ENCODE measurements around the gene BICDL1.

The BICDL1 gene

GRCh38 chr12:120095736-120096135 is 106.7 kb downstream of the BICDL1 start:
- H3K27me3 ChIP-seq (replicated peaks; ENCODE audit: control insufficient read depth, insufficient read depth, low read length, poor library complexity, severe bottlenecking), result no peaks in the 10 kb centered on the region
- H3K9me3 ChIP-seq (ENCODE audit: control insufficient read depth, low read length), result no peaks in the 10 kb centered on the region
- H3K36me3 ChIP-seq (ENCODE audit: control insufficient read depth, insufficient read depth, low read length), result peaks cover 47% of the 10 kb centered on the region
- no peak for DNase-seq
- no peak overlapping the region for H3K4me3 ChIP-seq (ENCODE audit: insufficient read depth, low read depth, low read length, poor library complexity, severe bottlenecking)
- no peak overlapping the region for H3K27ac ChIP-seq (ENCODE audit: insufficient read depth, low read length, poor library complexity, severe bottlenecking)
- H3K4me1 ChIP-seq (ENCODE audit: control insufficient read depth, insufficient read depth, low read length, poor library complexity, severe bottlenecking), result no peaks in the 10 kb centered on the region

- H3K36me3 ChIP-seq (ENCODE audit: control insufficient read depth, insufficient read depth, low read length), result peaks cover 55% of the 10 kb centered on the region
Measured at GRCh38 chr12:120096671-120097202, 107.7 kb downstream of the BICDL1 start.

GRCh38 chr12:120098756-120099470 is 109.9 kb downstream of the BICDL1 start:
- peaks cover 10% of the 10 kb centered on the region for H3K4me1 ChIP-seq (ENCODE audit: control insufficient read depth, insufficient read depth, low read length, poor library complexity, severe bottlenecking)
- peaks cover 76% of the 10 kb centered on the region for H3K36me3 ChIP-seq (ENCODE audit: control insufficient read depth, insufficient read depth, low read length)
- H3K4me3 ChIP-seq (ENCODE audit: insufficient read depth, low read depth, low read length, poor library complexity, severe bottlenecking), result no peak overlapping the region
- H3K27ac ChIP-seq (ENCODE audit: insufficient read depth, low read length, poor library complexity, severe bottlenecking), result no peak overlapping the region
- no peaks in the 10 kb centered on the region for H3K9me3 ChIP-seq (ENCODE audit: control insufficient read depth, low read length)
- no peaks in the 10 kb centered on the region for H3K27me3 ChIP-seq (replicated peaks; ENCODE audit: control insufficient read depth, insufficient read depth, low read length, poor library complexity, severe bottlenecking)
- no peak for DNase-seq

More at GRCh38 chr12:120096671-120097202, 107.7 kb downstream of the BICDL1 start:
- Histone ChIP-seq H3K27me3 (replicated peaks; ENCODE audit: control insufficient read depth, insufficient read depth, low read length, poor library complexity, severe bottlenecking) (no peaks in the 10 kb centered on the region), H3K9me3 (ENCODE audit: control insufficient read depth, low read length) (no peaks in the 10 kb centered on the region), H3K27ac (ENCODE audit: insufficient read depth, low read length, poor library complexity, severe bottlenecking) (no peak overlapping the region), H3K4me1 (ENCODE audit: control insufficient read depth, insufficient read depth, low read length, poor library complexity, severe bottlenecking) (peaks cover 4% of the 10 kb centered on the region), H3K4me3 (ENCODE audit: insufficient read depth, low read depth, low read length, poor library complexity, severe bottlenecking) (no peak overlapping the region)
- no peak for DNase-seq

- Histone ChIP-seq H3K27ac (ENCODE audit: insufficient read depth, low read length, poor library complexity, severe bottlenecking) (no peak overlapping the region), H3K9me3 (ENCODE audit: control insufficient read depth, low read length) (no peaks in the 10 kb centered on the region), H3K4me1 (ENCODE audit: control insufficient read depth, insufficient read depth, low read length, poor library complexity, severe bottlenecking) (peaks cover 10% of the 10 kb centered on the region), H3K27me3 (replicated peaks; ENCODE audit: control insufficient read depth, insufficient read depth, low read length, poor library complexity, severe bottlenecking) (no peaks in the 10 kb centered on the region), H3K4me3 (ENCODE audit: insufficient read depth, low read depth, low read length, poor library complexity, severe bottlenecking) (no peak overlapping the region), H3K36me3 (ENCODE audit: control insufficient read depth, insufficient read depth, low read length) (peaks cover 81% of the 10 kb centered on the region)
- no peak for DNase-seq
Measured at GRCh38 chr12:120099738-120100137, 110.7 kb downstream of the BICDL1 start.

GRCh38 chr12:120100630-120101029 is 111.6 kb downstream of the BICDL1 start:
- DNase-seq, result no peak
- Histone ChIP-seq H3K9me3 (ENCODE audit: control insufficient read depth, low read length) (no peaks in the 10 kb centered on the region), H3K27me3 (replicated peaks; ENCODE audit: control insufficient read depth, insufficient read depth, low read length, poor library complexity, severe bottlenecking) (no peaks in the 10 kb centered on the region), H3K4me1 (ENCODE audit: control insufficient read depth, insufficient read depth, low read length, poor library complexity, severe bottlenecking) (peaks cover 10% of the 10 kb centered on the region), H3K36me3 (ENCODE audit: control insufficient read depth, insufficient read depth, low read length) (peaks cover 86% of the 10 kb centered on the region), H3K27ac (ENCODE audit: insufficient read depth, low read length, poor library complexity, severe bottlenecking) (peak overlapping the region; percentile 32), H3K4me3 (ENCODE audit: insufficient read depth, low read depth, low read length, poor library complexity, severe bottlenecking) (no peak overlapping the region)

GRCh38 chr12:120101182-120101581 is 112.1 kb downstream of the BICDL1 start:
- peaks cover 84% of the 10 kb centered on the region for H3K36me3 ChIP-seq (ENCODE audit: control insufficient read depth, insufficient read depth, low read length)
- no peaks in the 10 kb centered on the region for H3K9me3 ChIP-seq (ENCODE audit: control insufficient read depth, low read length)
- H3K27ac ChIP-seq (ENCODE audit: insufficient read depth, low read length, poor library complexity, severe bottlenecking), result peak overlapping the region; percentile 32
- H3K4me1 ChIP-seq (ENCODE audit: control insufficient read depth, insufficient read depth, low read length, poor library complexity, severe bottlenecking), result peaks cover 10% of the 10 kb centered on the region
- DNase-seq, result no peak
- no peak overlapping the region for H3K4me3 ChIP-seq (ENCODE audit: insufficient read depth, low read depth, low read length, poor library complexity, severe bottlenecking)
- H3K27me3 ChIP-seq (replicated peaks; ENCODE audit: control insufficient read depth, insufficient read depth, low read length, poor library complexity, severe bottlenecking), result no peaks in the 10 kb centered on the region

- Histone ChIP-seq H3K4me3 (ENCODE audit: insufficient read depth, low read depth, low read length, poor library complexity, severe bottlenecking) (no peak overlapping the region), H3K27ac (ENCODE audit: insufficient read depth, low read length, poor library complexity, severe bottlenecking) (no peak overlapping the region), H3K9me3 (ENCODE audit: control insufficient read depth, low read length) (no peaks in the 10 kb centered on the region), H3K36me3 (ENCODE audit: control insufficient read depth, insufficient read depth, low read length) (peaks cover 79% of the 10 kb centered on the region), H3K4me1 (ENCODE audit: control insufficient read depth, insufficient read depth, low read length, poor library complexity, severe bottlenecking) (peaks cover 10% of the 10 kb centered on the region), H3K27me3 (replicated peaks; ENCODE audit: control insufficient read depth, insufficient read depth, low read length, poor library complexity, severe bottlenecking) (no peaks in the 10 kb centered on the region)
- DNase-seq, result no peak
Measured at GRCh38 chr12:120101617-120102016, 112.6 kb downstream of the BICDL1 start.

- H3K27me3 ChIP-seq (replicated peaks; ENCODE audit: control insufficient read depth, insufficient read depth, low read length, poor library complexity, severe bottlenecking), result no peaks in the 10 kb centered on the region
- H3K4me1 ChIP-seq (ENCODE audit: control insufficient read depth, insufficient read depth, low read length, poor library complexity, severe bottlenecking), result peaks cover 10% of the 10 kb centered on the region
- no peak for DNase-seq
- no peaks in the 10 kb centered on the region for H3K9me3 ChIP-seq (ENCODE audit: control insufficient read depth, low read length)
- H3K27ac ChIP-seq (ENCODE audit: insufficient read depth, low read length, poor library complexity, severe bottlenecking), result peak overlapping the region; percentile 1
- H3K4me3 ChIP-seq (ENCODE audit: insufficient read depth, low read depth, low read length, poor library complexity, severe bottlenecking), result no peak overlapping the region
- peaks cover 76% of the 10 kb centered on the region for H3K36me3 ChIP-seq (ENCODE audit: control insufficient read depth, insufficient read depth, low read length)
Measured at GRCh38 chr12:120102189-120103043, 113.4 kb downstream of the BICDL1 start.

- Histone ChIP-seq H3K4me3 (ENCODE audit: insufficient read depth, low read depth, low read length, poor library complexity, severe bottlenecking) (no peak overlapping the region), H3K27ac (ENCODE audit: insufficient read depth, low read length, poor library complexity, severe bottlenecking) (no peak overlapping the region), H3K9me3 (ENCODE audit: control insufficient read depth, low read length) (no peaks in the 10 kb centered on the region), H3K27me3 (replicated peaks; ENCODE audit: control insufficient read depth, insufficient read depth, low read length, poor library complexity, severe bottlenecking) (no peaks in the 10 kb centered on the region), H3K36me3 (ENCODE audit: control insufficient read depth, insufficient read depth, low read length) (peaks cover 73% of the 10 kb centered on the region), H3K4me1 (ENCODE audit: control insufficient read depth, insufficient read depth, low read length, poor library complexity, severe bottlenecking) (peaks cover 10% of the 10 kb centered on the region)
- DNase-seq, result no peak
Measured at GRCh38 chr12:120103044-120103338, 114.0 kb downstream of the BICDL1 start.

GRCh38 chr12:120103371-120103770 is 114.3 kb downstream of the BICDL1 start:
- no peaks in the 10 kb centered on the region for H3K27me3 ChIP-seq (replicated peaks; ENCODE audit: control insufficient read depth, insufficient read depth, low read length, poor library complexity, severe bottlenecking)
- no peak for DNase-seq
- no peak overlapping the region for H3K4me3 ChIP-seq (ENCODE audit: insufficient read depth, low read depth, low read length, poor library complexity, severe bottlenecking)
- H3K4me1 ChIP-seq (ENCODE audit: control insufficient read depth, insufficient read depth, low read length, poor library complexity, severe bottlenecking), result peaks cover 11% of the 10 kb centered on the region
- no peaks in the 10 kb centered on the region for H3K9me3 ChIP-seq (ENCODE audit: control insufficient read depth, low read length)
- H3K27ac ChIP-seq (ENCODE audit: insufficient read depth, low read length, poor library complexity, severe bottlenecking), result no peak overlapping the region
- peaks cover 73% of the 10 kb centered on the region for H3K36me3 ChIP-seq (ENCODE audit: control insufficient read depth, insufficient read depth, low read length)
